Aorta (tissue), 5 donors: ENCODE data around the gene EFNB3. TPM values are rescaled to one million over a fixed set of nuclear protein-coding genes. Genes with fewer than 3 reads are reported as not detected.

Experiments
- ATAC-seq: fragments of 200-7000 bp; cut with Tn5 transposase; one replicate; pipeline ENCODE4 v1.9.1; 2022; ENCODE audit warnings: moderate library complexity; ENCODE audit not compliant: low FRiP score
- DNase-seq, 2 donors: peaks; one replicate each; pipeline ENCODE4 v3.0.0-alpha.2; 2020
- H3K27ac ChIP-seq, 2 donors: one replicate each; pipeline ENCODE4 v1.5.1; 2013; ENCODE audit warnings: low read length in 2 of 2, mild to moderate bottlenecking in 2 of 2, moderate library complexity in 2 of 2, control low read depth in 1 of 2, inconsistent platforms in 1 of 2, low read depth in 1 of 2
- H3K27me3 ChIP-seq, 2 donors: one replicate each; pipeline ENCODE4 v1.6.1; 2013; ENCODE audit warnings: control low read depth in 1 of 2, low read length in 1 of 2, mild to moderate bottlenecking in 1 of 2, moderate library complexity in 1 of 2; ENCODE audit not compliant: insufficient read depth in 2 of 2, control insufficient read depth in 1 of 2
- H3K36me3 ChIP-seq, 2 donors: one replicate each; pipeline ENCODE4 v1.6.1; 2013; ENCODE audit warnings: control low read depth in 1 of 2, low read length in 1 of 2, mild to moderate bottlenecking in 1 of 2; ENCODE audit not compliant: insufficient read depth in 2 of 2, control insufficient read depth in 1 of 2
- H3K4me1 ChIP-seq, 2 donors: one replicate each; pipeline ENCODE4 v1.6.1; 2013; ENCODE audit warnings: low read length in 2 of 2, control low read depth in 1 of 2, mild to moderate bottlenecking in 1 of 2, moderate library complexity in 1 of 2; ENCODE audit not compliant: insufficient read depth in 2 of 2, control insufficient read depth in 1 of 2
- H3K4me3 ChIP-seq, 2 donors: one replicate each; pipeline ENCODE4 v1.5.1; 2013; ENCODE audit warnings: low read length in 2 of 2, control low read depth in 1 of 2, mild to moderate bottlenecking in 1 of 2
- H3K9me3 ChIP-seq: one replicate; pipeline ENCODE4 v1.6.1; 2013; ENCODE audit warnings: mild to moderate bottlenecking, low read length; ENCODE audit not compliant: control insufficient read depth
- WGBS, 2 donors: extraction: QIAGEN DNeasy Blood & Tissue Kit; methylation state at CpG; one replicate each; pipeline ENCODE4 v1.1.7; 2013; 5-methylcytosine and 5-hydroxymethylcytosine counted together
- intact Hi-C, 2 donors: fragments of 100-400 bp; cut with DNase I; formaldehyde crosslinking; loops; one replicate each; pipeline versions ENCODE4 v1.14.2 to v1.15.0; 2022
- long read RNA-seq, 2 donors: library from polyadenylated mRNA; unstranded; transcript quantifications; one replicate each; pipeline ENCODE4 v2.0.0, GENCODE V29; 2020 to 2021
- polyA plus RNA-seq, 2 donors: library from polyadenylated mRNA; stranded (reverse); fragments of 200-250 nt; gene quantifications; one replicate each; pipeline ENCODE4 v1.2.3, GENCODE V29; 2013
- total RNA-seq, 2 donors: library from RNA; stranded (reverse); fragmentation: NEBNext Ultra II Directional; extraction: Animal tissue kit (Norgen Biotek cat#: 25700); gene quantifications; one replicate each; pipeline ENCODE4 v1.2.1, GENCODE V29; 2021
- donor health status: healthy with polysubstance abuse.
- donor health status: Bipolar disorder and iron deficiency.
- donor health status: DM: no; HTN: no; CAD: no.
- donor health status: DM: no; HTN: no; CAD: no.
- donor health status: DM: yes; HTN: yes; CAD: no.

The EFNB3 gene
- total RNA-seq, result under 1 TPM; 0.19 to 0.84 TPM
- under 1 TPM in 1 of 2 donors, not detected in 1; 0.15 TPM for polyA plus RNA-seq
- long read RNA-seq, donor 1, result 0 reads
- long read RNA-seq, donor 2, partial matches to known transcripts, result 1 of 1 reads
- long read RNA-seq, donor 2, other reads (novel, unspliced or antisense), result 0 of 1 reads

- Histone ChIP-seq H3K4me3 (no peak within 1 kb of the TSS), H3K4me1 (no peaks in the 10 kb centered on the region), H3K27ac (no peak within 1 kb of the TSS), H3K36me3 (peaks cover 0 to 5% of the 10 kb centered on the region in 2 donors), H3K27me3 (no peaks in the 10 kb centered on the region), H3K9me3 (no peaks in the 10 kb centered on the region)
- peak; percentile 34 for ATAC-seq
- WGBS, 2 donors, result 0 to 1% methylated on average over 32 to 45 of the region's 45 CpGs
- DNase-seq, result peak in 1 of 2 donors; percentile 42
- intact Hi-C loops, result no loop called here
Observed at GRCh38 chr17:7704601-7705268, at the start of gene EFNB3. EFNB3 (plus strand) TSS chr17:7705202; CDS start chr17:7705599, 397 bp downstream.

- 89 to 90% methylated on average over 17 of the region's 17 CpGs for WGBS, 2 donors
- Histone ChIP-seq H3K4me1 (peaks cover 0 to 3% of the 10 kb centered on the region in 2 donors), H3K27ac (no peak overlapping the region), H3K9me3 (no peaks in the 10 kb centered on the region), H3K36me3 (no peaks in the 10 kb centered on the region), H3K4me3 (no peak overlapping the region), H3K27me3 (no peaks in the 10 kb centered on the region)
- no peak for ATAC-seq
- no peak for DNase-seq
- intact Hi-C loops, result no loop called here
Observed at GRCh38 chr17:7655541-7655840, 49.5 kb upstream of the EFNB3 start.

- Histone ChIP-seq H3K27me3 (no peaks in the 10 kb centered on the region), H3K4me1 (peaks cover 0 to 3% of the 10 kb centered on the region in 2 donors), H3K27ac (no peak overlapping the region), H3K4me3 (no peak overlapping the region), H3K36me3 (no peaks in the 10 kb centered on the region), H3K9me3 (no peaks in the 10 kb centered on the region)
- DNase-seq (peak; percentile 60 to 75), ATAC-seq (peak; percentile 58)
- intact Hi-C loops, result no loop called here
- WGBS, 2 donors, result 14 to 16% methylated on average over 10 of the region's 10 CpGs
Observed at GRCh38 chr17:7656958-7657609, 47.9 kb upstream of the EFNB3 start.

- no peak for ATAC-seq
- Histone ChIP-seq H3K27ac (no peak overlapping the region), H3K9me3 (no peaks in the 10 kb centered on the region), H3K4me3 (no peak overlapping the region), H3K36me3 (peaks cover 2 to 8% of the 10 kb centered on the region in 2 donors), H3K4me1 (no peaks in the 10 kb centered on the region), H3K27me3 (no peaks in the 10 kb centered on the region)
- intact Hi-C loops, result no loop called here
- 69 to 72% methylated on average over 10 of the region's 10 CpGs for WGBS, 2 donors
- no peak for DNase-seq
Observed at GRCh38 chr17:7667656-7668406, 37.2 kb upstream of the EFNB3 start.

- H3K4me3 ChIP-seq, result no peak overlapping the region
- ATAC-seq (no peak), DNase-seq (no peak)
- H3K27me3 ChIP-seq, result no peaks in the 10 kb centered on the region
- intact Hi-C loops, result no loop called here
- H3K36me3 ChIP-seq, result peaks cover 4 to 10% of the 10 kb centered on the region in 2 donors
- no peaks in the 10 kb centered on the region for H3K4me1 ChIP-seq
- no peak overlapping the region for H3K27ac ChIP-seq
- peaks cover 1% of the 10 kb centered on the region for H3K9me3 ChIP-seq
- WGBS, 2 donors, result 85 to 91% methylated on average over 7 of the region's 7 CpGs
Observed at GRCh38 chr17:7668482-7668881, 36.5 kb upstream of the EFNB3 start.

DNA sequence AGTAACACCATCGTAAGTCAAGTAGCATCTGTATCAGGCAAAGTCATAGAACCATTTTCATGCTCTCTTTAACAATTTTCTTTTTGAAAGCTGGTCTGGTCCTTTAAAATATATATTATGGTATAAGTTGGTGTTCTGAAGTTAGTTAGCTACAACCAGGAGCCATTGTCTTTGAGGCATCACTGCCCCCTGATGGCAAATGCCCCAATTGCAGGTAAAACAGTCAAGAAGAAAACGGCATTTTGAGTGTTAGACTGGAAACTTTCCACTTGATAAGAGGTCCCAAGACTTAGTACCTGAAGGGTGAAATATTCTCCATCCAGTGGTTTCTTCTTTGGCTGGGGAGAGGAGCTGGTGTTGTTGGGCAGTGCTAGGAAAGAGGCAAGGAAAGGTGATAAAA, 31.8 kb upstream of the EFNB3 start:
- WGBS, 2 donors, result 93 to 95% methylated on average over 2 of the region's 2 CpGs
- Histone ChIP-seq H3K27me3 (no peaks in the 10 kb centered on the region), H3K36me3 (peaks cover 6 to 11% of the 10 kb centered on the region in 2 donors), H3K4me1 (no peaks in the 10 kb centered on the region), H3K4me3 (no peak overlapping the region), H3K9me3 (peaks cover 3% of the 10 kb centered on the region), H3K27ac (no peak overlapping the region)
- intact Hi-C loops, result no loop called here
- DNase-seq (no peak), ATAC-seq (no peak)

DNA sequence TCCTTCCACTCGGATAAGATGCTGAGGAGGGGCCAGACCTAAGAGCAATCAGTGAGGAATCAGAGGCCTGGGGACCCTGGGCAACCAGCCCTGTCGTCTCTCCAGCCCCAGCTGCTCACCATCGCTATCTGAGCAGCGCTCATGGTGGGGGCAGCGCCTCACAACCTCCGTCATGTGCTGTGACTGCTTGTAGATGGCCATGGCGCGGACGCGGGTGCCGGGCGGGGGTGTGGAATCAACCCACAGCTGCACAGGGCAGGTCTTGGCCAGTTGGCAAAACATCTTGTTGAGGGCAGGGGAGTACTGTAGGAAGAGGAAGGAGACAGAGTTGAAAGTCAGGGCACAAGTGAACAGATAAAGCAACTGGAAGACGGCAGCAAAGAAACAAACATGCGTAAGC, 30.1 kb upstream of the EFNB3 start:
- no peaks in the 10 kb centered on the region for H3K4me1 ChIP-seq
- intact Hi-C loops, result no loop called here
- ATAC-seq, result no peak
- H3K27me3 ChIP-seq, result no peaks in the 10 kb centered on the region
- DNase-seq, result no peak
- H3K27ac ChIP-seq, result no peak overlapping the region
- H3K4me3 ChIP-seq, result no peak overlapping the region
- 88 to 89% methylated on average over 14 of the region's 14 CpGs for WGBS, 2 donors
- peaks cover 3 to 6% of the 10 kb centered on the region in 2 donors for H3K36me3 ChIP-seq
- peaks cover 3% of the 10 kb centered on the region for H3K9me3 ChIP-seq

- Histone ChIP-seq H3K9me3 (peaks cover 3% of the 10 kb centered on the region), H3K27ac (no peak overlapping the region), H3K27me3 (no peaks in the 10 kb centered on the region), H3K36me3 (peaks cover 3 to 4% of the 10 kb centered on the region in 2 donors), H3K4me3 (no peak overlapping the region), H3K4me1 (no peaks in the 10 kb centered on the region)
- intact Hi-C loops, result no loop called here
- DNase-seq (no peak), ATAC-seq (no peak)
- WGBS, 2 donors, result 75 to 86% methylated on average over 5 of the region's 5 CpGs
Observed at GRCh38 chr17:7676533-7676932, 28.5 kb upstream of the EFNB3 start.
